HEK293 (cell line): ENCODE data around the gene PDE10A.

ENCODE experiments used
- CTCF ChIA-PET: fragments of 350-600 bp; formaldehyde crosslinking; extraction: SDS; loops from one replicate; lab custom pipeline; 2021; ENCODE audit warnings: antibody characterized with exemption; lab: Yijun Ruan, JAX
- POLR2A ChIA-PET: fragments of 300-600 bp; formaldehyde crosslinking; extraction: SDS; loops from one replicate; lab custom pipeline; 2020; ENCODE audit warnings: antibody characterized with exemption, inconsistent platforms; lab: Yijun Ruan, JAX
- H3K27ac ChIP-seq: fragments of 200-500 bp; sonication (Bioruptor generic); 2 replicates; pipeline ENCODE4 v1.5.1; 2014; ENCODE audit warnings: low read depth, low read length, control low read depth, inconsistent platforms; ENCODE audit errors: extremely low read depth
- H3K36me3 ChIP-seq, 2 experiments: fragments of 200-500 bp in 1 of 2; sonication (Bioruptor generic) in 1 of 2; 1 replicate in 1 of 2; 2 replicates in 1 of 2; pipeline ENCODE4 v1.5.1; 2014 to 2017; ENCODE audit warnings: inconsistent platforms in 2 of 2, low read length in 2 of 2; ENCODE audit not compliant: control insufficient read depth in 2 of 2, insufficient read depth in 1 of 2
- H3K4me1 ChIP-seq: fragments of 200-500 bp; sonication (Bioruptor generic); 2 replicates; pipeline ENCODE4 v1.5.1; 2014; ENCODE audit warnings: mild to moderate bottlenecking, low read length, inconsistent platforms; ENCODE audit not compliant: control insufficient read depth, insufficient read depth
- H3K4me3 ChIP-seq: 2 replicates; pipeline ENCODE4 v1.5.1; 2011; ENCODE audit warnings: low read depth, mild to moderate bottlenecking, control low read depth, low read length, moderate library complexity
- H3K9me3 ChIP-seq: fragments of 200-500 bp; sonication (Bioruptor generic); 2 replicates; pipeline ENCODE4 v1.5.1; 2014; ENCODE audit warnings: low read depth, low read length, inconsistent platforms; ENCODE audit not compliant: control insufficient read depth, insufficient read depth
- GLIS2 ChIP-seq: fragments of 450-650 bp; formaldehyde crosslinking; IDR thresholded peaks from 2 replicates; pipeline ENCODE4 v1.5.1; 2016; ENCODE audit warnings: missing biosample characterization, missing genetic modification characterization
- HOXC10 ChIP-seq: sonication (generic); formaldehyde crosslinking; IDR thresholded peaks from 2 replicates; pipeline ENCODE4 v1.8.1; 2023; ENCODE audit warnings: mild to moderate bottlenecking, missing genetic modification reagents
- IKZF3 ChIP-seq: fragments of 450-650 bp; IDR thresholded peaks from 2 replicates; pipeline ENCODE4 v1.5.0; 2018; ENCODE audit warnings: missing biosample characterization, mild to moderate bottlenecking, missing genetic modification characterization, moderate library complexity
- KLF10 ChIP-seq: fragments of 450-650 bp; IDR thresholded peaks from 2 replicates; pipeline ENCODE4 v1.5.1; 2018; ENCODE audit warnings: missing biosample characterization, mild to moderate bottlenecking, missing genetic modification characterization
- ZFP3 ChIP-seq: fragments of 450-650 bp; formaldehyde crosslinking; IDR thresholded peaks from 2 replicates; pipeline ENCODE4 v1.5.1; 2016; ENCODE audit warnings: low read depth, missing biosample characterization, missing genetic modification characterization
- ZFP37 ChIP-seq: fragments of 450-650 bp; formaldehyde crosslinking; IDR thresholded peaks from 2 replicates; pipeline ENCODE4 v1.5.1; 2016; ENCODE audit warnings: missing biosample characterization, missing genetic modification characterization
- ZNF112 ChIP-seq: fragments of 450-650 bp; formaldehyde crosslinking; IDR thresholded peaks from 2 replicates; pipeline ENCODE4 v1.5.0; 2017; ENCODE audit warnings: missing biosample characterization, missing genetic modification characterization
- ZNF138 ChIP-seq: fragments of 450-650 bp; formaldehyde crosslinking; IDR thresholded peaks from 2 replicates; pipeline ENCODE4 v1.5.1; 2016; ENCODE audit warnings: missing biosample characterization, missing genetic modification characterization, borderline replicate concordance
- ZNF202 ChIP-seq: fragments of 450-650 bp; formaldehyde crosslinking; IDR thresholded peaks from 2 replicates; pipeline ENCODE4 v1.5.1; 2016; ENCODE audit warnings: missing biosample characterization, missing genetic modification characterization, borderline replicate concordance
- ZNF266 ChIP-seq: fragments of 450-650 bp; formaldehyde crosslinking; IDR thresholded peaks from 2 replicates; pipeline ENCODE4 v1.5.1; 2016; ENCODE audit warnings: missing biosample characterization, missing genetic modification characterization, low read depth
- ZNF37A ChIP-seq: fragments of 450-650 bp; IDR thresholded peaks from 2 replicates; pipeline ENCODE4 v1.5.1; 2018; ENCODE audit warnings: missing biosample characterization, missing genetic modification characterization
- ZNF501 ChIP-seq: fragments of 450-650 bp; formaldehyde crosslinking; IDR thresholded peaks from 2 replicates; pipeline ENCODE4 v1.5.1; 2016; ENCODE audit warnings: missing biosample characterization, missing genetic modification characterization
- ZNF560 ChIP-seq: fragments of 450-650 bp; formaldehyde crosslinking; IDR thresholded peaks from 2 replicates; pipeline ENCODE4 v1.5.1; 2017; ENCODE audit warnings: missing biosample characterization, missing genetic modification characterization, borderline replicate concordance
- ZNF571 ChIP-seq: fragments of 450-650 bp; formaldehyde crosslinking; IDR thresholded peaks from 2 replicates; pipeline ENCODE4 v1.5.0; 2017; ENCODE audit warnings: missing biosample characterization, missing genetic modification characterization
- ZNF660 ChIP-seq: fragments of 450-650 bp; IDR thresholded peaks from 2 replicates; pipeline ENCODE4 v1.5.1; 2018; ENCODE audit warnings: missing biosample characterization, mild to moderate bottlenecking, missing genetic modification characterization
- ZNF747 ChIP-seq: fragments of 450-650 bp; formaldehyde crosslinking; IDR thresholded peaks from 2 replicates; pipeline ENCODE4 v1.5.1; 2016; ENCODE audit warnings: missing biosample characterization, missing genetic modification characterization
- ZSCAN16 ChIP-seq: fragments of 450-650 bp; formaldehyde crosslinking; IDR thresholded peaks from 2 replicates; pipeline ENCODE4 v1.5.1; 2016; ENCODE audit warnings: missing biosample characterization, missing genetic modification characterization
- ZXDB ChIP-seq: fragments of 450-650 bp; formaldehyde crosslinking; IDR thresholded peaks from 2 replicates; pipeline ENCODE4 v1.5.1; 2016; ENCODE audit warnings: missing biosample characterization, missing genetic modification characterization
- TF ChIP-seq, protein P1 (sequence below): fragments of 450-650 bp; formaldehyde crosslinking; IDR thresholded peaks from 2 replicates; pipeline ENCODE4 v1.5.1; 2016; ENCODE audit warnings: missing biosample characterization, missing genetic modification characterization
- TF ChIP-seq, protein P2 (sequence below): fragments of 450-650 bp; formaldehyde crosslinking; IDR thresholded peaks from 2 replicates; pipeline ENCODE4 v1.5.1; 2016; ENCODE audit warnings: missing biosample characterization, missing genetic modification characterization
- TF ChIP-seq, protein P3 (sequence below): fragments of 450-650 bp; formaldehyde crosslinking; IDR thresholded peaks from 2 replicates; pipeline ENCODE4 v1.5.0; 2017; ENCODE audit warnings: missing biosample characterization, missing genetic modification characterization, borderline replicate concordance
- TF ChIP-seq, protein P4 (sequence below): fragments of 450-650 bp; formaldehyde crosslinking; IDR thresholded peaks from 2 replicates; pipeline ENCODE4 v1.5.1; 2016; ENCODE audit warnings: missing biosample characterization, missing genetic modification characterization
- TF ChIP-seq, protein P5 (sequence below): fragments of 450-650 bp; formaldehyde crosslinking; IDR thresholded peaks from 2 replicates; pipeline ENCODE4 v1.5.1; 2017; ENCODE audit warnings: missing biosample characterization, mild to moderate bottlenecking, missing genetic modification characterization, moderate library complexity
- TF ChIP-seq, protein P6 (sequence below): fragments of 450-650 bp; formaldehyde crosslinking; IDR thresholded peaks from 2 replicates; pipeline ENCODE4 v1.5.1; 2017; ENCODE audit warnings: missing biosample characterization, missing genetic modification characterization

The PDE10A gene

DNA sequence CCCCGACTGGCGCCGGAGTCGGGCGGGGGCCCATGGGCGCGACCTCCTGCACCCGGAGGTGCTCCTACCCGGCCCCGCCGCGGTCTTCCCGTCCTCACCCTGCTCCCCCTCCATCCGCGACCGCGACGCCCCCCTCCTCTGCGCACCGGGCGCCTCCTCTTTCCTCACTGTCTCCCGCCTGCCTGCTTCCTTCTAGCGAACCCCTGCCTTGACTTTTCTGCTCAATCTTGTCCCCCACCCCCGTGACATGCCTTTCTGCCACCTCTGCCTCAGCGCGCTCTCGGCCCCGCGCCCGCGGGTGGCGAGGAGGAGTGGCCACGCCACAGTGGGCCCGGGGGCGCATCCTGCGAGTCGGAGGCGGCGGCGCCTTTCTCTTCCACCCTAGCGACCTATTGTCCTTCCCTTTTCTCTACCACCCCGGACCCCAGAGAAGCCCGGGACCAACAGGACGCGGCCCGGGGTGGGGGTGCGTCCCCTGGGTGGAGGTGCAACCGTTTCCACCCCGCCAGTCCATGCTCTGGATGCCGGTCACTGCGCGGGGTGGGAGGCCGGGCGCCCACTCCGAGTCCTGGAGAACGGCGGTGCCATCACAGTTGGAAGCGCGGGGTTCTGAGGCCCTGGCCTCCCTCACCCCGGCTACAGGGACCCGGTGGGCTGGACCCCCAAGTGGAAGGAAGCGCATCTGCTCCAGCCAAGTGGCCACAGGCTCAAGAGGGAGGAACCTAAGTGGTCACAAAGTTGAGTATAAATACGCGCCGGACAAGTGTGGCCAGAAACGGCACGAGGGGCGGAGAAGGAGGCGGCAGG lies 2.0 kb downstream of the PDE10A start (continued):
- TF ChIP-seq, protein P1, sequence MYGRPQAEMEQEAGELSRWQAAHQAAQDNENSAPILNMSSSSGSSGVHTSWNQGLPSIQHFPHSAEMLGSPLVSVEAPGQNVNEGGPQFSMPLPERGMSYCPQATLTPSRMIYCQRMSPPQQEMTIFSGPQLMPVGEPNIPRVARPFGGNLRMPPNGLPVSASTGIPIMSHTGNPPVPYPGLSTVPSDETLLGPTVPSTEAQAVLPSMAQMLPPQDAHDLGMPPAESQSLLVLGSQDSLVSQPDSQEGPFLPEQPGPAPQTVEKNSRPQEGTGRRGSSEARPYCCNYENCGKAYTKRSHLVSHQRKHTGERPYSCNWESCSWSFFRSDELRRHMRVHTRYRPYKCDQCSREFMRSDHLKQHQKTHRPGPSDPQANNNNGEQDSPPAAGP (tag by site-specific recombination): 0 out of 2 replicates have a peak, but pooled peaks have one; percentile 34
- TF ChIP-seq GLIS2 (tag by site-specific recombination) (peak; percentile 86), ZXDB (tag by site-specific recombination) (no peak)

DNA sequence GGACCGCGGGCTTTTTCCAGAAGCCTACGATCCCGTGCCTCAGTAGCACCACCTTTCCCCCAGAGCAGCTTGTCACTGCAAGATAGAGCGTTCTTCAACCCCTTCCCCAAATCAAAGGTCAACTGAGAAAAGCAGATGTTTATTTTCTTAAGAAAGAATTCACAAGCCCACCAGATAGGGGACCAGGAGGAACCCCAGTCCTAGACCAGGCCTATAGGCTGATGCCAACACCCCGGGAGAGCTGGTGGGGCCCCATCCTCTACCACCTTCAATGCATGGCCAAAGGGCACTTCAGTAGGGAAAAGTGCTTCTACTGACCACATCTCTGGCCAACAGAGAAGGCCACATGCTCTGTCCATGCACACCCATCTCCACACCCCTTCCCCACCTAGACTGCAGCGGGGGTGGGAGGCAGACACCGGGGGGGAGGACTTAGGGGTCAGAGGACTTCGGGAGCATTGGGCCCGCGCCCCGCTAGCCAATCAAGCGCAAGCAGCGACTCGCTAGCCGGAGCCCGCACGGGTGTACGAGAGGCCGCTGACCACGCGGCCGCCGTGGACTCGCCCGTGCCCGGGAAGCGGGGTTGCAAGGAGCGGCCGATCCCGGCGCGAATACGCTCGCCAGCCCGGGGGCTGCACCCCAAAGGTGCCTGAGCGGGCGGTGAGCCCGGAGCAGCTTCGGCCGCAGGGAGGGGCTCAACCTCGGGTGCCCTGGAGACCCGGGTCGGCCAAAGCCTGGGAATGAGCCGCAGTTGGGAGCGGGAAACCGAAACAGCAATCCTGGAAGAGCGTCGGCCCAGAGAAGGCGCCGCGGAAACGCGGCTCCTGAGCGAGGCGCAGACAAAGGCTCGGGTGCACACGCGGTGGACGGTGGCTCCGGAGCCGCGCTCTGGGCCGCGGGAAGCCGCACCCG lies 2.8 kb downstream of the PDE10A start:
- Histone ChIP-seq H3K36me3 (no peaks in the 10 kb centered on the region), H3K4me1 (peaks cover 40% of the 10 kb centered on the region), H3K27ac (peak overlapping the region; percentile 89; the same call in 1 of the 2 replicates), H3K9me3 (no peaks in the 10 kb centered on the region), H3K4me3 (peak overlapping the region; percentile 66)
- CTCF ChIA-PET: interaction anchor here (1.5 kb wide), 1 partner anchor 220 kb away, joined by 4 read pairs; no protein-coding TSS in a partner anchor
- POLR2A ChIA-PET: no interaction called here
- no peak for TF ChIP-seq KLF10 (tag by site-specific recombination)
- no peak for TF ChIP-seq ZNF560
- TF ChIP-seq GLIS2 (tag by site-specific recombination): peak; percentile 9; the same call in 1 of the 2 replicates
- TF ChIP-seq ZNF660: peak; percentile 29; the same call in 1 of the 2 replicates
- TF ChIP-seq ZNF266: no peak
- TF ChIP-seq ZNF501 (tag by site-specific recombination): no peak
- 0 out of 2 replicates have a peak, but pooled peaks have one; percentile 67 for TF ChIP-seq HOXC10 (CRISPR knock-in tag)
- TF ChIP-seq IKZF3 (tag by site-specific recombination): no peak
- no peak for TF ChIP-seq ZSCAN16 (tag by site-specific recombination)
- TF ChIP-seq, protein P2, sequence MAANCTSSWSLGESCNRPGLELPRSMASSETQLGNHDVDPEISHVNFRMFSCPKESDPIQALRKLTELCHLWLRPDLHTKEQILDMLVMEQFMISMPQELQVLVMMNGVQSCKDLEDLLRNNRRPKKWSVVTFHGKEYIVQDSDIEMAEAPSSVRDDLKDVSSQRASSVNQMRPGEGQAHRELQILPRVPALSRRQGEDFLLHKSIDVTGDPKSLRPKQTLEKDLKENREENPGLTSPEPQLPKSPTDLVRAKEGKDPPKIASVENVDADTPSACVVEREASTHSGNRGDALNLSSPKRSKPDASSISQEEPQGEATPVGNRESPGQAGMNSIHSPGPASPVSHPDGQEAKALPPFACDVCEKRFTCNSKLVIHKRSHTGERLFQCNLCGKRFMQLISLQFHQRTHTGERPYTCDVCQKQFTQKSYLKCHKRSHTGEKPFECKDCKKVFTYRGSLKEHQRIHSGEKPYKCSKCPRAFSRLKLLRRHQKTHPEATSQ: no peak; the same call in 1 of the 2 replicates
- no peak for TF ChIP-seq ZNF202 (tag by site-specific recombination)
- no peak for TF ChIP-seq ZFP3 (tag by site-specific recombination)
- TF ChIP-seq, protein P3, sequence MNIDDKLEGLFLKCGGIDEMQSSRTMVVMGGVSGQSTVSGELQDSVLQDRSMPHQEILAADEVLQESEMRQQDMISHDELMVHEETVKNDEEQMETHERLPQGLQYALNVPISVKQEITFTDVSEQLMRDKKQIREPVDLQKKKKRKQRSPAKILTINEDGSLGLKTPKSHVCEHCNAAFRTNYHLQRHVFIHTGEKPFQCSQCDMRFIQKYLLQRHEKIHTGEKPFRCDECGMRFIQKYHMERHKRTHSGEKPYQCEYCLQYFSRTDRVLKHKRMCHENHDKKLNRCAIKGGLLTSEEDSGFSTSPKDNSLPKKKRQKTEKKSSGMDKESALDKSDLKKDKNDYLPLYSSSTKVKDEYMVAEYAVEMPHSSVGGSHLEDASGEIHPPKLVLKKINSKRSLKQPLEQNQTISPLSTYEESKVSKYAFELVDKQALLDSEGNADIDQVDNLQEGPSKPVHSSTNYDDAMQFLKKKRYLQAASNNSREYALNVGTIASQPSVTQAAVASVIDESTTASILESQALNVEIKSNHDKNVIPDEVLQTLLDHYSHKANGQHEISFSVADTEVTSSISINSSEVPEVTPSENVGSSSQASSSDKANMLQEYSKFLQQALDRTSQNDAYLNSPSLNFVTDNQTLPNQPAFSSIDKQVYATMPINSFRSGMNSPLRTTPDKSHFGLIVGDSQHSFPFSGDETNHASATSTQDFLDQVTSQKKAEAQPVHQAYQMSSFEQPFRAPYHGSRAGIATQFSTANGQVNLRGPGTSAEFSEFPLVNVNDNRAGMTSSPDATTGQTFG (tag by site-specific recombination): no peak
- TF ChIP-seq ZFP37 (tag by site-specific recombination): no peak
- no peak for TF ChIP-seq ZNF747 (tag by site-specific recombination)
- no peak for TF ChIP-seq ZNF571 (tag by site-specific recombination)
- TF ChIP-seq ZNF138 (tag by site-specific recombination): no peak
- TF ChIP-seq, protein P4, sequence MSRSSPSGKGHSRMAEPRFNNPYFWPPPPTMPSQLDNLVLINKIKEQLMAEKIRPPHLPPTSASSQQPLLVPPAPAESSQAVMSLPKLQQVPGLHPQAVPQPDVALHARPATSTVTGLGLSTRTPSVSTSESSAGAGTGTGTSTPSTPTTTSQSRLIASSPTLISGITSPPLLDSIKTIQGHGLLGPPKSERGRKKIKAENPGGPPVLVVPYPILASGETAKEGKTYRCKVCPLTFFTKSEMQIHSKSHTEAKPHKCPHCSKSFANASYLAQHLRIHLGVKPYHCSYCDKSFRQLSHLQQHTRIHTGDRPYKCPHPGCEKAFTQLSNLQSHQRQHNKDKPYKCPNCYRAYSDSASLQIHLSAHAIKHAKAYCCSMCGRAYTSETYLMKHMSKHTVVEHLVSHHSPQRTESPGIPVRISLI (tag by site-specific recombination): no peak
- TF ChIP-seq ZNF112 (tag by site-specific recombination): no peak
- TF ChIP-seq, protein P5, sequence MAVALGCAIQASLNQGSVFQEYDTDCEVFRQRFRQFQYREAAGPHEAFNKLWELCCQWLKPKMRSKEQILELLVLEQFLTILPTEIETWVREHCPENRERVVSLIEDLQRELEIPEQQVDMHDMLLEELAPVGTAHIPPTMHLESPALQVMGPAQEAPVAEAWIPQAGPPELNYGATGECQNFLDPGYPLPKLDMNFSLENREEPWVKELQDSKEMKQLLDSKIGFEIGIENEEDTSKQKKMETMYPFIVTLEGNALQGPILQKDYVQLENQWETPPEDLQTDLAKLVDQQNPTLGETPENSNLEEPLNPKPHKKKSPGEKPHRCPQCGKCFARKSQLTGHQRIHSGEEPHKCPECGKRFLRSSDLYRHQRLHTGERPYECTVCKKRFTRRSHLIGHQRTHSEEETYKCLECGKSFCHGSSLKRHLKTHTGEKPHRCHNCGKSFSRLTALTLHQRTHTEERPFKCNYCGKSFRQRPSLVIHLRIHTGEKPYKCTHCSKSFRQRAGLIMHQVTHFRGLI: no peak
- no peak for TF ChIP-seq ZNF37A (tag by site-specific recombination)
- TF ChIP-seq, protein P6, sequence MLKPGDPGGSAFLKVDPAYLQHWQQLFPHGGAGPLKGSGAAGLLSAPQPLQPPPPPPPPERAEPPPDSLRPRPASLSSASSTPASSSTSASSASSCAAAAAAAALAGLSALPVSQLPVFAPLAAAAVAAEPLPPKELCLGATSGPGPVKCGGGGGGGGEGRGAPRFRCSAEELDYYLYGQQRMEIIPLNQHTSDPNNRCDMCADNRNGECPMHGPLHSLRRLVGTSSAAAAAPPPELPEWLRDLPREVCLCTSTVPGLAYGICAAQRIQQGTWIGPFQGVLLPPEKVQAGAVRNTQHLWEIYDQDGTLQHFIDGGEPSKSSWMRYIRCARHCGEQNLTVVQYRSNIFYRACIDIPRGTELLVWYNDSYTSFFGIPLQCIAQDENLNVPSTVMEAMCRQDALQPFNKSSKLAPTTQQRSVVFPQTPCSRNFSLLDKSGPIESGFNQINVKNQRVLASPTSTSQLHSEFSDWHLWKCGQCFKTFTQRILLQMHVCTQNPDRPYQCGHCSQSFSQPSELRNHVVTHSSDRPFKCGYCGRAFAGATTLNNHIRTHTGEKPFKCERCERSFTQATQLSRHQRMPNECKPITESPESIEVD (tag by site-specific recombination): no peak
